PC-9 (cell line): Measurements from ENCODE around the gene SUGCT. TPM values are rescaled to one million over a fixed set of nuclear protein-coding genes. Genes with fewer than 3 reads are reported as not detected.

ENCODE experiments used
- BruUV-seq: library from RNA; stranded (reverse); fragments of 400-500 nt; replicated peaks from 2 replicates; lab custom pipeline; 2021; lab: Mats Ljungman, UMichigan
- CTCF ChIA-PET: fragments of 300-600 bp; sonication (Branson Sonifier 250); formaldehyde crosslinking; loops from one replicate; lab custom pipeline; 2022; ENCODE audit warnings: antibody characterized with exemption; lab: Charles Lee
- POLR2A ChIA-PET: fragments of 300-600 bp; sonication (Branson Sonifier 250); formaldehyde crosslinking; loops from one replicate; lab custom pipeline; 2022; ENCODE audit warnings: antibody characterized with exemption; ENCODE audit not compliant: unreplicated experiment; lab: Charles Lee
- DNase-seq, 2 experiments: peaks; one replicate each; pipeline versions ENCODE4 v3.0.0 to v3.0.0-alpha.2; 2015 to 2022; ENCODE audit warnings: mixed read lengths in 1 of 2
- H2AFZ ChIP-seq: fragments of 200-600 bp; sonication (generic); 2 replicates; pipeline ENCODE4 v1.8.1; 2017; ENCODE audit warnings: antibody characterized with exemption
- H3F3A ChIP-seq: fragments of 200-600 bp; sonication (generic); 2 replicates; pipeline ENCODE4 v1.8.1; 2017; ENCODE audit warnings: antibody characterized with exemption, mild to moderate bottlenecking, low read depth; ENCODE audit not compliant: insufficient read depth
- H3K27ac ChIP-seq: fragments of 200-600 bp; sonication (generic); 2 replicates; pipeline ENCODE4 v1.6.1; 2016; ENCODE audit warnings: mixed run types
- H3K27me3 ChIP-seq: fragments of 200-600 bp; sonication (generic); 2 replicates; pipeline ENCODE4 v1.6.1; 2016; ENCODE audit warnings: low read depth, mixed run types; ENCODE audit not compliant: insufficient read depth
- H3K36me3 ChIP-seq: fragments of 200-600 bp; sonication (generic); 2 replicates; pipeline ENCODE4 v1.6.1; 2016; ENCODE audit warnings: low read depth, mixed run types
- H3K4me1 ChIP-seq: fragments of 200-600 bp; sonication (generic); replicated peaks from 2 replicates; pipeline ENCODE4 v1.6.1; 2016; ENCODE audit warnings: mixed run types; ENCODE audit not compliant: insufficient read depth
- H3K4me2 ChIP-seq: fragments of 200-600 bp; sonication (generic); 2 replicates; pipeline ENCODE4 v1.6.1; 2017; ENCODE audit warnings: mixed run types
- H3K4me3 ChIP-seq: fragments of 200-600 bp; sonication (generic); 2 replicates; pipeline ENCODE4 v1.6.1; 2016; ENCODE audit warnings: mixed run types
- H3K79me2 ChIP-seq: fragments of 200-600 bp; sonication (generic); 2 replicates; pipeline ENCODE4 v1.6.1; 2017; ENCODE audit warnings: low read depth, mixed run types
- H3K9me2 ChIP-seq: fragments of 200-600 bp; sonication (generic); 2 replicates; pipeline ENCODE4 v1.8.1; 2017; ENCODE audit warnings: mild to moderate bottlenecking; ENCODE audit not compliant: insufficient read depth
- H3K9me3 ChIP-seq: fragments of 200-600 bp; sonication (generic); 2 replicates; pipeline ENCODE4 v1.8.1; 2016; ENCODE audit warnings: low read depth; ENCODE audit not compliant: insufficient read depth
- H4K20me1 ChIP-seq: fragments of 200-600 bp; sonication (generic); 2 replicates; pipeline ENCODE4 v1.8.1; 2017; ENCODE audit not compliant: insufficient read depth
- EZH2 ChIP-seq: fragments of 200-600 bp; sonication (generic); IDR thresholded peaks from 2 replicates; pipeline ENCODE4 v1.8.0; 2017; ENCODE audit warnings: antibody characterized with exemption, low read depth
- intact Hi-C: fragments of 100-400 bp; cut with micrococcal nuclease; formaldehyde crosslinking; loops from one replicate; pipeline ENCODE4 v1.10.0; 2022; ENCODE audit not compliant: unreplicated experiment
- total RNA-seq: library from RNA; stranded (reverse); gene quantifications from 2 replicates; pipeline ENCODE4 v1.2.3, GENCODE V29; 2021
- TF ChIP-seq, protein P1 (sequence below): fragments of 200-600 bp; sonication (generic); conservative IDR thresholded peaks from 2 replicates; pipeline ENCODE4 v1.6.1; 2017; ENCODE audit warnings: mixed run types, antibody characterized with exemption, mild to moderate bottlenecking, moderate library complexity

SUGCT gene
- total RNA-seq, 1 experiment from 2014 or later = 3.5 TPM

DNA sequence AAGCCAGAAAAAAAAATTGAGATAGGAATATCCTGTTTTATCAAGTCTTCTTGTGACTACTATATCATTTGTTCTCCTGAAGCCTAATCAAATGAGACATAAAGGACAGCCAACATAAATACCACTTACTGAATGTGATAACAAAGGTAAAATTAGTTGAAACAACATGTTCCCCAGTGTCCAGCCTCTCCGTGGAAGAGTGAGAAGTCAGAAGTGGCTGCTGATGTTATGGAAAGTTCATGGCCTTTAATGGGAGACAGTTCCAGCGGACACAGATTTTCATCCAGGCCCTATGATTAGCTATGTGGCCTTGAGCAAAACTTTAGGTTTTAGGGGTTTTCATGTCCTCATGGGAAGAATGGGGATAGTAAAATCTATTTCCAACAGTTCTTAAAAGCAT, 724.3 kb downstream of the SUGCT start:
- H3K9me2 ChIP-seq = no peaks in the 10 kb centered on the region
- no peak overlapping the region for H3K4me2 ChIP-seq
- ChIA-PET POLR2A (no interaction called here), CTCF (no interaction called here)
- no peak overlapping the region for H3K4me3 ChIP-seq
- DNase-seq = no peak
- H3K79me2 ChIP-seq = no peaks in the 10 kb centered on the region
- BruUV-seq = no TSS peak
- intact Hi-C loops = no loop called here
- no peaks in the 10 kb centered on the region for H3K4me1 ChIP-seq
- H3K27me3 ChIP-seq = no peaks in the 10 kb centered on the region
- no peaks in the 10 kb centered on the region for H3K36me3 ChIP-seq
- H2AFZ ChIP-seq = no peak overlapping the region
- no peaks in the 10 kb centered on the region; the same call in 1 of the 2 replicates for H3K9me3 ChIP-seq
- H3K27ac ChIP-seq = no peak overlapping the region
- H4K20me1 ChIP-seq = no peaks in the 10 kb centered on the region
- no peaks in the 10 kb centered on the region for H3F3A ChIP-seq
- TF ChIP-seq, protein P1, sequence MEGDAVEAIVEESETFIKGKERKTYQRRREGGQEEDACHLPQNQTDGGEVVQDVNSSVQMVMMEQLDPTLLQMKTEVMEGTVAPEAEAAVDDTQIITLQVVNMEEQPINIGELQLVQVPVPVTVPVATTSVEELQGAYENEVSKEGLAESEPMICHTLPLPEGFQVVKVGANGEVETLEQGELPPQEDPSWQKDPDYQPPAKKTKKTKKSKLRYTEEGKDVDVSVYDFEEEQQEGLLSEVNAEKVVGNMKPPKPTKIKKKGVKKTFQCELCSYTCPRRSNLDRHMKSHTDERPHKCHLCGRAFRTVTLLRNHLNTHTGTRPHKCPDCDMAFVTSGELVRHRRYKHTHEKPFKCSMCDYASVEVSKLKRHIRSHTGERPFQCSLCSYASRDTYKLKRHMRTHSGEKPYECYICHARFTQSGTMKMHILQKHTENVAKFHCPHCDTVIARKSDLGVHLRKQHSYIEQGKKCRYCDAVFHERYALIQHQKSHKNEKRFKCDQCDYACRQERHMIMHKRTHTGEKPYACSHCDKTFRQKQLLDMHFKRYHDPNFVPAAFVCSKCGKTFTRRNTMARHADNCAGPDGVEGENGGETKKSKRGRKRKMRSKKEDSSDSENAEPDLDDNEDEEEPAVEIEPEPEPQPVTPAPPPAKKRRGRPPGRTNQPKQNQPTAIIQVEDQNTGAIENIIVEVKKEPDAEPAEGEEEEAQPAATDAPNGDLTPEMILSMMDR = no peak
- no peak for TF ChIP-seq EZH2

DNA sequence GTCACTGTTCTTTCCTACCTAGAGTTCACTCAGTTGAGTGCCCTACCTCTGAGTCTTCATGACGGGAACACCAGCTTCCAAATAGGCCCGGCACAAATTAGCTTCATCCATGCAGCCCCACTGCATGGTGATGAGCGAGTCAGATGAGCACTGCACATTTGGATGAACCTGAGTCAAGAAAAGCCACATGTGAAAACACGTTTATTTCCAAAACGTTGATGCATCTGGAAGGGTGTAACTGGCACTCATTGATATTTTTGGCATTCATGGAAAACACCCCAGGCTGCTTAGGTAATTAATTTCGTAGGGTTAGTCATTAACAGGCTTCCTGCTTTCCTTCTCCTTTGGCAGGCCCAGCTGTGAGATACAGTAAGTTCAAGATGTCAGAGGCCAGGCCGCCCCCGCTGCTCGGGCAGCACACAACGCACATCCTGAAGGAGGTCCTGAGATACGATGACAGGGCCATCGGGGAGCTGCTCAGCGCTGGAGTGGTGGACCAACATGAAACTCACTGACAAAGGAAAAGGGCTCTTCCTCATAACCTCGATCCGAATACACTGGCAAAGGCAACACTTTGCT, 725.2 kb downstream of the SUGCT start:
- Histone ChIP-seq H3K9me3 (no peaks in the 10 kb centered on the region; the same call in 1 of the 2 replicates), H3K79me2 (no peaks in the 10 kb centered on the region), H3K4me1 (no peaks in the 10 kb centered on the region), H4K20me1 (no peaks in the 10 kb centered on the region), H3F3A (no peaks in the 10 kb centered on the region), H2AFZ (no peak overlapping the region), H3K27me3 (no peaks in the 10 kb centered on the region), H3K4me2 (no peak overlapping the region), H3K36me3 (no peaks in the 10 kb centered on the region), H3K9me2 (no peaks in the 10 kb centered on the region), H3K4me3 (no peak overlapping the region), H3K27ac (no peak overlapping the region)
- intact Hi-C loops = no loop called here
- TF ChIP-seq, protein P1 = no peak
- no peak for TF ChIP-seq EZH2
- CTCF ChIA-PET = no interaction called here
- BruUV-seq = no TSS peak
- POLR2A ChIA-PET = no interaction called here
- no peak for DNase-seq

DNA sequence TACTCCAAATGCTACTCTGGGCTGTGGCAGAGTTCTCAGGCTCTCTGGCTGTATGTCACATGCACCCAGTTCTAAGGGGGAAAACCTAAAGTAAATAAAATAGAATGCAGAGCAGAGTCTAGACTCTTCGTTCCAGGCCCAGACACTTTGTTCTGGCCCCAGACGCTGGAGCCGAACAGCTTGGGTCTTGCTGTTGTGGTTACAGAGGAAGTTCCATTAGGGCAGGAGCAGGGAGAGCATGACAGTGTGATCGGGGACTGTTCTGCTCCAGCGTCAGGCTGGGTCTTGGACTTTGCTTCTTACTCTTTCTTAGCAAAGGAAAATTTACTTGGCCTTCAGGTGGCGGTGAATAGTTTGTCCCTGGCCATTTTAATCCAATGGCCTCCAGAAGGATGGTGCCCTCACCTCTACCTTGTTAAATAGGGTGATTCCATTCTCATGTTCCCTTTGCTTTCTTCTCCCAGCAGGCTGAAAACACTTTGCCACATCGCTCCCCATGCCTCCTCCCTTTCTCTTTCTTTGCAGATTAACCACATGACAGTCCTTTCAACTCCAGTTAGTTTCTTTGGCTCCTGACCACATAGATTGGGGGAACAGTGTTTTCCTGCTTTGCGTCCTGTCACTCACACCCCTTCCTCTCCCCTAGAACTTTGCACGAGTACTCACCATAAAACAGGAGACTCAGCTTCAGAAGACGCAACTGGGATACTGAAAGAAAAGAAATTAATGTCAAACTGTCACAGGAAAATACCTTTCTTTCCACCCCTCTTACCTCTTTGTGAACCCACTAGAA, 730.8 kb downstream of the SUGCT start:
- Histone ChIP-seq H2AFZ (no peak overlapping the region), H3K27ac (no peak overlapping the region), H3K9me3 (peaks cover 11% of the 10 kb centered on the region), H3K4me1 (no peaks in the 10 kb centered on the region), H3K27me3 (no peaks in the 10 kb centered on the region), H3K4me3 (no peak overlapping the region), H3K36me3 (no peaks in the 10 kb centered on the region), H4K20me1 (no peaks in the 10 kb centered on the region), H3K79me2 (no peaks in the 10 kb centered on the region), H3K9me2 (no peaks in the 10 kb centered on the region), H3F3A (no peaks in the 10 kb centered on the region), H3K4me2 (no peak overlapping the region)
- no TSS peak for BruUV-seq
- no peak for DNase-seq
- intact Hi-C loops = no loop called here
- ChIA-PET POLR2A (no interaction called here), CTCF (interaction anchor here (0.6 kb wide), 1 partner anchor 137 kb away, joined by 10 read pairs; no protein-coding TSS in a partner anchor)
- TF ChIP-seq, protein P1 = no peak
- TF ChIP-seq EZH2 = no peak
